ENCODE results near the gene CASQ2. TPM values are rescaled to one million over a fixed set of nuclear protein-coding genes. Genes with fewer than 3 reads are reported as not detected.

CASQ2 gene
- total and polyA plus RNA-seq, 10 of the 15 experiments (the other 5 are each of a cell fraction or from before 2014, with no cell fraction given) = not detected

DNA sequence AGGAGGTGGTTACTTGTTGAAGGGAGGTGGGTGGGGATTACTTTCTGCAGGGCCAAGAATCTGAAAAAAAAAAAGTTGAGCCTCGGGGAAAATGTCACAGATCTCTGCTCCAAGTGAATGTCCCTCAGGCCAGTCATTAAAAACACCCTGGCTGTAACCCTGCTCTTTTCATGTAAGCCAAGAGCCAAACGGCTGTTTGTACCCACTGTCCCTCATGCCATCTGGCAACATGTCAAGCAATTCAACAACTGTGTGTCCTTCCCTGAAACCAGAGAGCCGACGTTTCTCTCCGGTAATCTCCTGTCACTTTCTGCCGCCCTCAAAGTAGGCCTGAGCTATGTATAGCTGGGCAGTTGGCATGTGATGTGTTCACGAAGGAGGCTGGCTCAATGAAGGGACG, 14.7 kb downstream of the CASQ2 start (continued):
- TF ChIP-seq ZBTB40 (IDR thresholded peaks at IDR 0.05; ENCODE audit: borderline replicate concordance) = no peak
- no peak for TF ChIP-seq RELB (IDR thresholded peaks at IDR 0.05; ENCODE audit: low read depth)

- H3K36me3 ChIP-seq (ENCODE audit: control insufficient read depth in 2 of 2, insufficient read depth in 2 of 2, low read length in 1 of 2) = no peaks in the 10 kb centered on the region
- ChIA-PET RAD21 (ENCODE audit: unreplicated experiment) (no interaction called here), SMC1A (ENCODE audit: uncharacterized antibody, unreplicated experiment) (interaction anchor here (0.5 kb wide), 1 partner anchor 42 kb away, joined by 3 read pairs; no protein-coding TSS in a partner anchor), CTCF (no interaction called here), POLR2A (no interaction called here)
- no peak overlapping the region for H3K27ac ChIP-seq (ENCODE audit: control insufficient read depth, insufficient read depth)
- peaks cover 0 to 4% of the 10 kb centered on the region in 2 experiments; a peak in 1 of 4 replicates for H3K27me3 ChIP-seq (replicated peaks in 1 of 2; ENCODE audit: control insufficient read depth in 2 of 2, insufficient read depth in 2 of 2, low read length in 1 of 2)
- 45% methylated on average over 7 of the region's 7 CpGs for WGBS (ENCODE audit: insufficient coverage, insufficient replicate concordance, low lambda C conversion rate, missing lambda C conversion rate)
- no peaks in the 10 kb centered on the region for H4K20me1 ChIP-seq (ENCODE audit: control insufficient read depth, insufficient read depth)
- DNase-seq (ENCODE audit: low read depth, low spot score) (no peak), FAIRE-seq (no peak), ATAC-seq (no peak)
- H3K79me2 ChIP-seq (ENCODE audit: control insufficient read depth, insufficient read depth, low read length) = no peaks in the 10 kb centered on the region
- intact Hi-C loops (cut with micrococcal nuclease; ENCODE audit: unreplicated experiment) (no loop called here), in situ Hi-C loops (cut with MboI) (no loop called here)
- no TSS peak for BruUV-seq (replicated peaks)
- H3K4me3 ChIP-seq = no peak overlapping the region
- no peaks in the 10 kb centered on the region for H3K4me1 ChIP-seq (ENCODE audit: control insufficient read depth, insufficient read depth, low read length)
- no peak overlapping the region for H3K9ac ChIP-seq (ENCODE audit: control insufficient read depth, insufficient read depth, low read length)
- H3K4me2 ChIP-seq (ENCODE audit: control insufficient read depth, insufficient read depth) = no peak overlapping the region
- H2AFZ ChIP-seq (ENCODE audit: control insufficient read depth, low read depth, low read length) = no peak overlapping the region
- no peaks in the 10 kb centered on the region for H3K9me3 ChIP-seq (replicated peaks; ENCODE audit: control insufficient read depth, insufficient read depth, low read length)
- TF ChIP-seq, protein P1, sequence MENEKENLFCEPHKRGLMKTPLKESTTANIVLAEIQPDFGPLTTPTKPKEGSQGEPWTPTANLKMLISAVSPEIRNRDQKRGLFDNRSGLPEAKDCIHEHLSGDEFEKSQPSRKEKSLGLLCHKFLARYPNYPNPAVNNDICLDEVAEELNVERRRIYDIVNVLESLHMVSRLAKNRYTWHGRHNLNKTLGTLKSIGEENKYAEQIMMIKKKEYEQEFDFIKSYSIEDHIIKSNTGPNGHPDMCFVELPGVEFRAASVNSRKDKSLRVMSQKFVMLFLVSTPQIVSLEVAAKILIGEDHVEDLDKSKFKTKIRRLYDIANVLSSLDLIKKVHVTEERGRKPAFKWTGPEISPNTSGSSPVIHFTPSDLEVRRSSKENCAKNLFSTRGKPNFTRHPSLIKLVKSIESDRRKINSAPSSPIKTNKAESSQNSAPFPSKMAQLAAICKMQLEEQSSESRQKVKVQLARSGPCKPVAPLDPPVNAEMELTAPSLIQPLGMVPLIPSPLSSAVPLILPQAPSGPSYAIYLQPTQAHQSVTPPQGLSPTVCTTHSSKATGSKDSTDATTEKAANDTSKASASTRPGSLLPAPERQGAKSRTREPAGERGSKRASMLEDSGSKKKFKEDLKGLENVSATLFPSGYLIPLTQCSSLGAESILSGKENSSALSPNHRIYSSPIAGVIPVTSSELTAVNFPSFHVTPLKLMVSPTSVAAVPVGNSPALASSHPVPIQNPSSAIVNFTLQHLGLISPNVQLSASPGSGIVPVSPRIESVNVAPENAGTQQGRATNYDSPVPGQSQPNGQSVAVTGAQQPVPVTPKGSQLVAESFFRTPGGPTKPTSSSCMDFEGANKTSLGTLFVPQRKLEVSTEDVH (IDR thresholded peaks at IDR 0.05; ENCODE audit: low read depth, partially characterized antibody) = no peak
- TF ChIP-seq STAT1 (conservative IDR thresholded peaks at IDR 0.05) (no peak), CBX3 (IDR thresholded peaks at IDR 0.05; ENCODE audit: borderline replicate concordance, low read depth) (no peak), MXI1 (IDR thresholded peaks at IDR 0.05; ENCODE audit: low read depth, low read length) (no peak), RAD21 (IDR thresholded peaks at IDR 0.05; ENCODE audit: insufficient read depth, low read depth, low read length) (no peak), ZNF274 (IDR thresholded peaks at IDR 0.05; ENCODE audit: insufficient read depth, insufficient read length) (no peak), YY1 (IDR thresholded peaks at IDR 0.05; ENCODE audit: low read depth, low read length) (no peak), NFIC (IDR thresholded peaks at IDR 0.05; ENCODE audit: low read depth, low read length) (no peak)
- TF ChIP-seq, protein P2, sequence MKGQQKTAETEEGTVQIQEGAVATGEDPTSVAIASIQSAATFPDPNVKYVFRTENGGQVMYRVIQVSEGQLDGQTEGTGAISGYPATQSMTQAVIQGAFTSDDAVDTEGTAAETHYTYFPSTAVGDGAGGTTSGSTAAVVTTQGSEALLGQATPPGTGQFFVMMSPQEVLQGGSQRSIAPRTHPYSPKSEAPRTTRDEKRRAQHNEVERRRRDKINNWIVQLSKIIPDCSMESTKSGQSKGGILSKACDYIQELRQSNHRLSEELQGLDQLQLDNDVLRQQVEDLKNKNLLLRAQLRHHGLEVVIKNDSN (IDR thresholded peaks at IDR 0.05; ENCODE audit: borderline replicate concordance, extremely low read length, insufficient read depth, low read depth, low read length) = no peak
Measured at GRCh38 chr1:115753361-115753760, 15.2 kb downstream of the CASQ2 start.
